Skeletal muscle satellite cell (primary cell): ENCODE results near the gene PRKN.
A peak's percentile ranks its signal among the peaks of the same experiment; 100 is the strongest.

Source experiments
- H3K27me3 ChIP-seq: 2 replicates; pipeline ENCODE4 v1.7.0; 2013; ENCODE audit warnings: low read length; ENCODE audit not compliant: control insufficient read depth, insufficient read depth
- H3K36me3 ChIP-seq: 2 replicates; pipeline ENCODE4 v1.7.0; 2013; ENCODE audit warnings: mild to moderate bottlenecking, control low read depth, low read length; ENCODE audit not compliant: insufficient read depth
- H3K4me1 ChIP-seq: 2 replicates; pipeline ENCODE4 v1.7.0; 2013; ENCODE audit warnings: low read length; ENCODE audit not compliant: control insufficient read depth, insufficient read depth
- H3K4me2 ChIP-seq: 2 replicates; pipeline ENCODE4 v1.7.0; 2013; ENCODE audit warnings: mild to moderate bottlenecking, low read length
- H3K4me3 ChIP-seq: 2 replicates; pipeline ENCODE4 v1.7.0; 2013; ENCODE audit warnings: low read length
- H3K9ac ChIP-seq: 2 replicates; pipeline ENCODE4 v1.7.0; 2013; ENCODE audit warnings: mild to moderate bottlenecking, low read depth, low read length, moderate library complexity
- H3K9me3 ChIP-seq: replicated peaks from 2 replicates; pipeline ENCODE4 v1.7.0; 2013; ENCODE audit warnings: mild to moderate bottlenecking, control low read depth, low read length

The PRKN gene

DNA sequence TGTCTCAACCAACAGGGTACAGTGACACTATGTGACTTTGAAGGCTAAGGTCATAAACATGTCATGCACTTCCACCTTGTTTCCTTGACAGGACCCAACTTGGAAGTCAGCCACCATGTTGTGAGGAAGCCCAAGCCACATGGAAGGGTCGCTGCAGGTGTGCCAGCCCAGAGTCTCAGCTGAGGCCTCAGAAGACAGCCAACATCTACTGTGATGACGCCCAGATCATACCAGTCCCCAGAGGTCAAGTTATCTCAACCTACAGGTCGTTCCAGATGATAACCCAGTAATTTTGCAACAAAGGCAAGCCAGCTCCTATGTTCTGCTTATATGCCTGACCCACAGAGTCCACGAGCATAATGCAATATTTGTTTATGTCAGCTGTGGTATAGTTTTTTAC, 1077.7 kb downstream of the PRKN start:
- H3K27me3 ChIP-seq: no peaks in the 10 kb centered on the region
- H3K4me1 ChIP-seq: no peaks in the 10 kb centered on the region

DNA sequence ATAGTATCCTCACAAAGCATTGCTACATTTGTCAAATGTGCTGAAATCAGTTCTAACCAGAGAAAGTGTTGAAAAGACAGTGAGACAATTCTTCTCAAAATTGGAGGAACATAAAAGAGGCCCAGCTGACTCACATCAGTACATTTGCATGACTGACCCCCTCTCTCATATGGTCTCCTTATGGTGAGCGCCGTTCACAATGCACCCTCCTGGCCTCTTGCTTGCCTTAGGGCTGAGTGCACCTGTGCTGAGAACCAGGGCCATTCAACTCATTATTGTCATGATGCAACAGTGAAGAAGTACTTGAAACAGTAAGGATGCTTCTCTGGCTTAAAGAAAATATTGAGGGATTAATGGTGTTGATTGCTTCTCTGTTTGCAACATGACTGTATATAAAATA, 1078.5 kb downstream of the PRKN start:
- Histone ChIP-seq H3K4me3 (no peak overlapping the region), H3K4me1 (peaks cover 5% of the 10 kb centered on the region), H3K9me3 (no peaks in the 10 kb centered on the region), H3K27me3 (no peaks in the 10 kb centered on the region), H3K4me2 (no peak overlapping the region), H3K9ac (no peak overlapping the region), H3K36me3 (no peaks in the 10 kb centered on the region)

More for the DNA sequence above, 1077.7 kb downstream of the PRKN start:
- H3K36me3 ChIP-seq: no peaks in the 10 kb centered on the region
- H3K4me2 ChIP-seq: no peak overlapping the region
- H3K4me3 ChIP-seq: no peak overlapping the region
- H3K9ac ChIP-seq: no peak overlapping the region
- H3K9me3 ChIP-seq: no peaks in the 10 kb centered on the region

DNA sequence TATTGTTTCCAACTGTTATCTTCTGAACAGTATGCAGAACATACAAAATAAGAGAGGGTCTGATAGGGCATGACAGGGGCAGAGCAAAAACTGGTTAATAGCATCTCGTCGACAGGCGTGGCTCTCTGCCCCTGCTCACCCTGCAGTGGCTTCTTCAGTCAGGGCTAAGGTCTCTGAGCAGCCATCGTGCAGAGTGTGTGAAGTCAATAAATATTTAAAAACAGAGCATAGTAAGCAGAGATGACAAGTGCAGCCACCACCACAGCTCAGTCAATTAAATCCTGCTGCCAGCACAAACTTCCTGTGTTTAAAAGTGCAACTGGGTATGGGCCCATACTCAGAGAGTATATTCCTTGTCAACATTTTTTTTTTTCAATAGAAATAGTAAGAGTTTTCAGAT, 1080.3 kb downstream of the PRKN start:
- H3K36me3 ChIP-seq: no peaks in the 10 kb centered on the region
- peaks cover 6% of the 10 kb centered on the region for H3K4me1 ChIP-seq
- no peak overlapping the region for H3K4me3 ChIP-seq
- H3K27me3 ChIP-seq: no peaks in the 10 kb centered on the region
- no peak overlapping the region for H3K4me2 ChIP-seq
- H3K9me3 ChIP-seq: no peaks in the 10 kb centered on the region
- no peak overlapping the region for H3K9ac ChIP-seq

DNA sequence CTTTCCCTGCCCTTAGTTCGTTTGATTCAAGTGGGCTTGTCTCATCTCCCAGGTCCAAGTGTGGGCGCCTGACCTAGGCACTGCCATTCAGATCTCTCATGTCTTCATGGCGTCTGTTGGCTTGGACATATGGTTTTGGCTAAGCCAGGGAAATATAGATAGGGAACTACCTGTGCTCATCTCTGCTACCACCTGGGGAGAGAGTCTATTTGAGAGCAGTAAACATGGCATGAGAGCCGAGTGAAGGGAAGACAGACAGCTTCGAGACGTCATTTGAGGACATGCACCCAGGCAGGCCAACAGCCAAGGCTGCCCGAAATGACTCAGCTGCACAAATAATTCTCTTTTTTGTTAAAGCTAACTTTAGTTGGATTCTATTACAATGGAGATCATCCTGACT, 1083.0 kb downstream of the PRKN start:
- Histone ChIP-seq H3K9me3 (no peaks in the 10 kb centered on the region), H3K4me2 (peak overlapping the region; percentile 16), H3K4me1 (peaks cover 6% of the 10 kb centered on the region), H3K36me3 (no peaks in the 10 kb centered on the region), H3K4me3 (no peak overlapping the region), H3K27me3 (no peaks in the 10 kb centered on the region), H3K9ac (no peak overlapping the region)

- no peaks in the 10 kb centered on the region for H3K27me3 ChIP-seq
- no peak overlapping the region for H3K4me3 ChIP-seq
- H3K4me1 ChIP-seq: peaks cover 6% of the 10 kb centered on the region
- H3K4me2 ChIP-seq: no peak overlapping the region
- no peaks in the 10 kb centered on the region for H3K9me3 ChIP-seq
- H3K36me3 ChIP-seq: no peaks in the 10 kb centered on the region
- H3K9ac ChIP-seq: no peak overlapping the region
Observed at GRCh38 chr6:161641175-161641574, 1086.4 kb downstream of the PRKN start.

DNA sequence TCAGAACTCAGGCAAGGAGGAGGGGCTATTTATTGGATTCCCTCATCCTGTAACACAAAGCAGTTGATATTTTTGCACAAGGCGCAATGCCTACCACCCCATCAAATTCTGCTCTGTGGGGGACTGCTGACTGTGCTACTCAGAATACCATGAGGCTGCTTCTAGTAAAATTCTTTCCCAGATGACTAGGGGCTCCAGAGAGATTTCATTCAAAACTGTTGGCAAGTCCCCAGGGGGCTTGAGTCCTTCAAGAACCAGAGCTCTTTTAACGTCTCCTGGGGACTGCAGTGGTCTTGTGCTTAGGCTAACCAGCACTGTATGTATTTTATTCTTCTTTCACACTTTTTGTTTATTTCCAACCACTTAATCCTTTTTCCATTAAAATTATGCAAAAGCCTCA, 1087.8 kb downstream of the PRKN start:
- peaks cover 6% of the 10 kb centered on the region for H3K4me1 ChIP-seq
- no peaks in the 10 kb centered on the region for H3K9me3 ChIP-seq
- H3K4me2 ChIP-seq: no peak overlapping the region
- no peaks in the 10 kb centered on the region for H3K36me3 ChIP-seq
- H3K9ac ChIP-seq: no peak overlapping the region
- H3K4me3 ChIP-seq: no peak overlapping the region
- no peaks in the 10 kb centered on the region for H3K27me3 ChIP-seq

DNA sequence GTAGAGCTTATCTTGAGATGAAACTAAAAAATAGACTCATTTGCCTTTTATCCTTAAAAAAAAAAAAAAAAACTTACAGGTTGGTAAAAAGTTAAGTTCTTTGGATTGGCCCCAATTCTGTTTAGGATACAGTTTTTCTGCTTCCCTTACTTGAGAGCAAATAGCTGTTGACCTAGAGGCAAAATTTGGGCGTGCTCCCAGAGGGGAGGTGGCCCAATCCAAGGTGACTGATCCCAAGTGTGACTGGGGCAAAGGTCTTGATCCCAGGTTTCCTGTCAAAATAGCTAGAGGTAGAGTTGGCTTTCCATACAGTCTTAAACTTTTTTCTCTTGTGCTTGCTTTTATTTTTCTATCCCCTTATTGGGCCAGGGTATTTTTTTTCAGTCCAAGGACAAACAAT, 1089.9 kb downstream of the PRKN start:
- H3K9me3 ChIP-seq: no peaks in the 10 kb centered on the region
- H3K27me3 ChIP-seq: no peaks in the 10 kb centered on the region
- no peak overlapping the region for H3K4me3 ChIP-seq
- H3K9ac ChIP-seq: no peak overlapping the region
- H3K36me3 ChIP-seq: no peaks in the 10 kb centered on the region
- no peak overlapping the region for H3K4me2 ChIP-seq
- H3K4me1 ChIP-seq: peaks cover 2% of the 10 kb centered on the region

- Histone ChIP-seq H3K36me3 (no peaks in the 10 kb centered on the region), H3K9ac (no peak overlapping the region), H3K27me3 (no peaks in the 10 kb centered on the region), H3K9me3 (no peaks in the 10 kb centered on the region), H3K4me1 (peaks cover 9% of the 10 kb centered on the region), H3K4me3 (no peak overlapping the region), H3K4me2 (no peak overlapping the region)
Observed at GRCh38 chr6:161636882-161637430, 1090.6 kb downstream of the PRKN start.

DNA sequence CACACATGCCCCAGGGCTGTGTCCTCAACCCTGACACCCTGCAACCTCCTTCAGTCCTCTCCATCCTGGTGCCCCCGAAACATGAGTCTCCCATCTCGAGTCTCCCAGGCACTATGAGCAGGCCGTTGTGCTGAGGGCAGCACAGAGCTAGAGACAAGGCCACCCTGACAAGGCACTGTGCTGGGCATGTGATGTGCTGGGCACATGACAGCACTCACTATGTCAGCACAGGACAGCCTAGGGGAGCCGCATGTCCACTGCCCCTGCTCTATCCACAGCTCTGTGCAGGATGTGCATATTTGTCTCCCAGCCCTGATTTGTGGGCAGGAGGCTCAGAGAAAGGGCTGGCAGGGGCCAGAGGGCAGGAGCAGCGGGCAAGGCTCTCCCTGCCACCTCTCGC, 1091.6 kb downstream of the PRKN start:
- Histone ChIP-seq H3K9me3 (no peaks in the 10 kb centered on the region), H3K4me1 (peaks cover 18% of the 10 kb centered on the region), H3K4me2 (no peak overlapping the region), H3K4me3 (no peak overlapping the region), H3K9ac (no peak overlapping the region), H3K27me3 (no peaks in the 10 kb centered on the region), H3K36me3 (no peaks in the 10 kb centered on the region)

- Histone ChIP-seq H3K4me3 (no peak overlapping the region), H3K9ac (no peak overlapping the region), H3K36me3 (no peaks in the 10 kb centered on the region), H3K27me3 (no peaks in the 10 kb centered on the region), H3K4me2 (no peak overlapping the region), H3K4me1 (peaks cover 25% of the 10 kb centered on the region), H3K9me3 (no peaks in the 10 kb centered on the region)
Observed at GRCh38 chr6:161634916-161635315, 1092.7 kb downstream of the PRKN start.

DNA sequence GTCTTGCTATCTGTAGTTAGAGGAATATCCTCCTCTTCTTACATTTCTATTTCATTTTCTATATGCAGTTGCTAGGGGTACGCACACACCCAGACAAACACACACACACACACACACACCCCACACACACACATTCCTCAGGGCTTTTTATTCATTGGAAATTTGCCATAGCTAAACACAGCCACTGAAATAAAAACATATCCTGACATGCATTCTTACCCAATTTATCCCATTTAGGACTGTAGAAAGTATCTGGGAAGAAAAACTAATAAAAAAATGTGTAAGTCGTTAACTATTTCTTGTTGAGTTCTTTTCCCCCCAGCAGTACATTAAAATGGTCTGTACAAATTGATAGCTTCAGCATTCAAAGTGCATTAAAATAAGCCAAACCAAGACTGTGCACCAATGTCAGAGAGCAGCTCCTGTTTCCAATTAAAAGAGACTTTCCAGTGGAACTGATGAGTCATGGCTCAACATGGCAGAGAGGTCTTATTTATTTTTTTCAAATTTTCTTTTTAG, 1095.8 kb downstream of the PRKN start:
- peaks cover 25% of the 10 kb centered on the region for H3K4me1 ChIP-seq
- no peaks in the 10 kb centered on the region for H3K36me3 ChIP-seq
- no peak overlapping the region for H3K4me3 ChIP-seq
- H3K9ac ChIP-seq: peak overlapping the region; percentile 42
- no peaks in the 10 kb centered on the region for H3K27me3 ChIP-seq
- peak overlapping the region; percentile 55 for H3K4me2 ChIP-seq
- H3K9me3 ChIP-seq: no peaks in the 10 kb centered on the region

DNA sequence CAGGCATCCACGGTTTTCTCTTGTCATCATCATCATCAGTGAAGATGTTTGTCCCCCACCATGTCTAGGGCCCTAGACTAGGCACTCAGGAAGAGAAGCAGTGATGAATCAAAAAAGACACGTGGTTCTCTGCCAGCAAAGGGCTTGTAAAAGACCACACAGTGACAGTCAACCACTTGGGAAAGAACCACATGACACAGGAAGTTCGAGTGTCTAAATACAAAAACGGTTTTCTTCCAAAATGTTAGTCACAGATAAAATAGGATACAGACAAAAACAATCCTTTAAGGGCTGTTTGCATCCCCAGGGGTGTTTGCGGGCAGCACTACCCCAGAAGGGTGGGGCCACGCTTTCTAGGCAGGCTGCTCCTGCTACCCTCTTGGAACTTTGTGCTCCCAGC, 1096.9 kb downstream of the PRKN start:
- Histone ChIP-seq H3K4me3 (no peak overlapping the region), H3K9ac (no peak overlapping the region), H3K4me2 (peak overlapping the region; percentile 55), H3K36me3 (no peaks in the 10 kb centered on the region), H3K4me1 (peaks cover 25% of the 10 kb centered on the region), H3K9me3 (no peaks in the 10 kb centered on the region), H3K27me3 (no peaks in the 10 kb centered on the region)
